Brain pericyte (primary cell): ENCODE data around the gene PELO.
"Not testable (repeated sequence)": the region's sequence is repeated elsewhere in the genome, so short reads cannot be mapped to it uniquely, and the experiment has no call there.

ENCODE experiments used
- DNase-seq: peaks from one replicate; pipeline ENCODE4 v3.0.0-alpha.2; 2012; ENCODE audit warnings: low read depth, low spot score

Gene PELO, protein sequence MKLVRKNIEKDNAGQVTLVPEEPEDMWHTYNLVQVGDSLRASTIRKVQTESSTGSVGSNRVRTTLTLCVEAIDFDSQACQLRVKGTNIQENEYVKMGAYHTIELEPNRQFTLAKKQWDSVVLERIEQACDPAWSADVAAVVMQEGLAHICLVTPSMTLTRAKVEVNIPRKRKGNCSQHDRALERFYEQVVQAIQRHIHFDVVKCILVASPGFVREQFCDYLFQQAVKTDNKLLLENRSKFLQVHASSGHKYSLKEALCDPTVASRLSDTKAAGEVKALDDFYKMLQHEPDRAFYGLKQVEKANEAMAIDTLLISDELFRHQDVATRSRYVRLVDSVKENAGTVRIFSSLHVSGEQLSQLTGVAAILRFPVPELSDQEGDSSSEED

DNA sequence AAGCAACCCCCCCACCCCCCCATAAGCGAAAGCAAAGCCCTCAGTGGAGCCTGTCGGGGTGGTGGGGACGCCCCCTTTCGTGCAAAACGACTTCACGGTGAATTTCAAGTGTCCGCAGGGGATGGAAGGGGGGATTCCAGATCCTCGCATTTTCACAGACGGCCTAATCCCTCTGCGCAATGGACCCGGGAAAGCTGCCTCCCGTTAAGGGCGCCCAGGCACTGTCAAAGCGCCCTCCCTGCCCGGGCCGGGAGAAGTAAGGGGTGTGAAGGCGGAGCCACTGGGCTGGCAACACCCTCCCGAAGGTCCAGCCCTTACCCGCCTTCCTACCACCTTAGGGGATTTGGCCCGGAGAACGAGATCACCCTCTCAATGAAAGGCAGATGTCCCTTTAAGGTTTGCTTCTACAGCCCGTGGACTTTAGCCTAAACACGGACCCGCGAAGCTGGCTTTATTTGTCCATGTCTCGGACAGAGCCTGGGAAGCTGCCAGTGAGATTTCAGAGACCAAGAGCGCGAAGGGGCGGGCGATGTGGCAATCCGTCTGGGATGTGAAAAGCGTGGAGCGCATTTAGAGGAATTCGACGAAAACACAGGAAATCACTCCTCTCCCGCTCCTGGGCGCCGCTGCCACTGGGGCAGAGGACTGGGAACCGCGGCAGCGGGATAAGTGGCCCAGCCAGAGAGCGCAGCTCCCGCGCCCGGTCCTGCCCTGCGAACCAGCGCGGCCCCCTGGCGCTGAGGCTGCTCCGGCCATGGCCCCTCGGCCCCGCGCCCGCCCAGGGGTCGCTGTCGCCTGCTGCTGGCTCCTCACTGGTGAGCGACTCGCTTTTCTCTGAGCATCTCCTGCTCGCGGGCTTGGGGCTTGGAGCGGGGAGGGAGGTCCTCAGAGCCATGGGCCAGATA lies at the start of gene PELO, which contains the start of gene ITGA1:
TSS of gene PELO (plus strand) at position 317 of the 905 bp plus-strand sequence. CDS start 12,479 bp downstream, outside the sequence.
TSS of gene ITGA1 (plus strand) at position 317 of the 905 bp plus-strand sequence. CDS start at position 755, 438 bp downstream.
- DNase-seq: peak; percentile 61

DNA sequence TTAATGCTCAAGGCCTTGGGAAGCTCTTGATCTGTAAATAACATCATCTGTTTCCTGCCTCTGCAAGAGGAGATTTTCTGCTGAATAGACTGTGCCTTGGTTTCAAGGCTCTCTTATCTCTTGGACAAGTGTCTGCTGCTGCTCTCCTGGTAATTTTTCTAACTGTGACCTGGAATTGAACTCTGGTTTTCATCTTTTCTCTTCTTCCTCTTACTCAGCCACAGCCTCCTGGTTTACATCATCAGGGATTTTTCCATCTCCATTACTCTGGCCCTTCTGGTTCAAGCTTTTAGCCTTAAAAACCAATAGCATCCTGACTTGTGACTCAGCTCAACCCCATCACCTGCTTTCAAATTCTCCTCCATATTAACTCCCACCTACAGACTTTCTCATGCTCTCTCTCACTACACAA lies 49.6 kb upstream of the PELO start:
- no peak for DNase-seq

DNA sequence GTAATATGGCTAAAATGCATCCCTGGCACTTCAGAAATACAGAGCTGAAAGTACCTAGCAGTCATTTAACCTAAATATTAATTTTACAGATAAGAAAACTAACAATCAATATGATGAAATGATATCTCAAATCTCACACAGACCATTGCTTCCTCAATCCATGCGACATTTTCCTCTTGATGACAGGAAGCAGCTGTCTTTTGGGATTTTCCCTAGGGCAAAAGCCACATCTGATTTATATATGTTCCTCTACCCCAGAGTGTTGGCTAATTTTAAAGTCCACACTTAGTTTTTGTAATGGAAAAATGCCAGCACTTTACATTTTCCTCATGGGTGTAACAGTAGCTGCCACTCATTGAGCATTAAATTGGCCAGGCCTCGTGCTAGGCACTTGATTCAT lies 47.7 kb upstream of the PELO start:
- DNase-seq: no peak

DNA sequence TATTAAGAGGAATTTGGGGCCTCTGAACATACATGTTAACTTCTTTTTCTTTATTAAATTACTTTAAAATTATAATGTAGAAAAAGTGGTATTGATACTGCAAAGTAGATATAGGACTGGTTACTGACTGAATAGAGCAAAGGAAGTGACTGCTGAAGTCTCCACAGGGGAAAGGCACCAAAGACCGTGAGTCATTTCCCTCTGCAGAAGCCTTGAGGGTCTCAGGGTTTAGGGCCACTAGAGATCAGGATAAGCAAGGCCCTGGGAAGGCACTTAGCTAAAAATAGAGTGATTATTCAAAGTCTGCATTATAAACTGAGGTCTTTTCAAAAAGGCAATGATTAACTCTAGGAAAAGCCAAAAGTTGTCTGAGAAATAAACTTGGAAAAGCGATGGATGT lies 44.7 kb upstream of the PELO start:
- no peak for DNase-seq

DNA sequence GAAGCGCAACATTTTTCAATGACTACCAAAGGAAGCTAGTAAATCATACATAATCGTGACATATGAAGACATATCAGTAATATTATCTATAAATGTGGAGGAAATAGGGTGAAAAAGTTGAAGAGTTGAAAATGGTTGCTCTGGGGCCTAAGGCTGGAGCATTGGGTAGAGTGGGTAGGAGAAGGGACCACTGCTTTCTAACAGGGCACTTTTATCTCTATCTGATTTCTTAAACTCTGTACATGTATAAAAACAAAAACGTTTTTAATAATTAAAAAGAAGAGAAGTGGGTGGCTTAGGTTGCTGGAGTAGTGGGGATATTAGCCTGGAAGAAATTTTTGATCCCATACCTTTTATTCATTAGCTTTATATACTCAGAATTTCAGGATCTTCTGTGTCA lies 44.2 kb upstream of the PELO start:
- no peak for DNase-seq

DNA sequence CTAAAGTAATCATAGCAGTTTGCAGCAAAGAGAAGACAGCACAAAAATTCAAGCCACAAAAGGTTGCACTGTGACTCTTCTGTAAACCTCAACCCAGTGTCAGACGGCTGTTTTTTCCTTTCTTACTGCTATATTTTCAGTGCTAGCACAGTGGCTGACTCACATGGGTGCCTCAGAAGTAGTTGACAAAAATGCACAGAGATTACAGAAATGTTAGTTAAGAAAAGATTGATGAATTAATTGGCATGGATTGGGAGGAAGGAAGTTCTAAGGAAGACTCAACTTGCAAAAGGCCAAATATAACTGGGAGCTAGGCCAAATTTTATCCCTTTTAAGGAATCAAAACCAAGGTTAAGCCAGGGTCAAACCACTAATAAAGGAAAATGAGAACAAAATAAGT lies 43.7 kb upstream of the PELO start:
- DNase-seq: no peak

DNA sequence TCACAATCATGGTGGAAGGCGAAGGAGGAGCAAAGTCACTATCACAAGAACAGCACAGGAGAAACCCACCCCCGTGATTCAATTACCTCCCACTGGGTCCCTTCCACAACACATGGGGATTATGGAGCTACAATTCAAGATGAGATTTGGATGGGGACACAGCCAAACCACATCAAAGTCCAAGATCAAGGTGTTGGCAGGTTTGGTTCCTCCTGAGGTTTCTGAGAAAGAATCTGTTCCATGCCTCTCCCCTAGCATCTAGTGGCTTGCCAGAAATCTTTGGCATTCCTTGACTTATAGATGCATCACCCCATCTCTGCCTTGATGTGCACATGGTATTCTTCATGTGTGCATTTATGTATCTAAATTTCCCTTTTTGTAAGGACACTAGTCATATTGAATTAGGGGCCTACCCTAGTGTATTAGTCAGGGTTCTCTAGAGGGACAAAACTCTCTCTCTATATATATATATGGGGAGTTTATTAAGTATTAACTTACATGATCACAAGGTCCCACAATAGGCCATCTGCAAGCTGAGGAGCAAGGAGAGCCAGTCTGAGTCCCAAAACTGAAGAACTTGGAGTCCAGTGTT lies 42.8 kb upstream of the PELO start:
- not testable (repeated sequence) for DNase-seq

DNA sequence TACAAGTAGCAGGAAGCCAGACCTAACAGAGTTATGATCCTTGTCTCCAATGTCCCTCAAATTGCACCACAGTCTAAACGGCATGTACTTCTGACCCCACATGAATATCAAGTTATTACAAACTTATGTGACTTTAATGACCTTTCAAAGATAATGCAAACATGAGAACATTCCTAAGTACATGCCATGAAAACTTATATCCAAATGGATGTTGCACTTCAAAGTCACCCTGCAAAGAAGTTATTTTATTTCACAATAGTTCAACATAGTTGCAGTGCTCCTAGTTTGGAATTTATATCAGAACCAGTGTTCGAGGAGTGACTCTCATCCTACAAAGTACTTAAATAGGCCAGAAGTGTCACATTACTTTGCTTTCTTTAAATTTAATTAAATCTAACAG lies 41.2 kb upstream of the PELO start:
- no peak for DNase-seq

DNA sequence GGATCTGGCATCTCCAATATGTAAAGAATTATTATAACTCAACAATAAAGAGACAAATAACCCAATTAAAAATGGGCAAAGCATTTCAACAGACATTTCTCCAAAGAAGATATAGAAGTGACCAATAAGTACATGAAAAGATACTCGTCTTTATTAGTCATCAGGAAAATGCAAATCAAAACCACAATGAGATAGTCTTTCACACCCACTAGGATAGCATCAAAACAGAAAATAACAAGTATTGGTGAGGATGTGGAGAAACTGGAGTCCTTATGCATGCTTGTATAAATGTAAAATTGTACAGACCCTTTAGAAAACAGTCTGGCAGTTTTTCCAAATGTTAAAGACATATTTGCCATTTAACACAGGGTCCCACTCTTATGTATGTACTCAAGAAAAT lies 39.1 kb upstream of the PELO start:
- DNase-seq: no peak

DNA sequence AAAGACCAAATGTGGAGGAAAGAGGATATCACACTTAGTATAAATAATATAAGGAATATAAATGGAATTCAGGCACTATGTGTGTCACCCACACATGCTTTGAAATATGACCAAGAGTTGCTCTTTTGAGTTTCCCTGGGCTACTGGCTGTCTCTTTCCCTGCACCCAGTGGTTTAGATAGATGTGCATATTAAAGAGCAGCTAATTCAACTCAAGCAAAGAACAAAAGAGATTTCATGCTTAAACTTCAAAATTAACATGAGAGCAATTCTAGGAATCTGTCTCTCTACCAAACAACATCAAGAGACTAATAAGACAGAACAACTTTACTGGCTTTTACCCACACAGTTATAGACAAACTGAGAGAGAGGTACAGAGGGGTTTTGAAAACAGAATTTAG lies 38.0 kb upstream of the PELO start:
- no peak for DNase-seq

DNA sequence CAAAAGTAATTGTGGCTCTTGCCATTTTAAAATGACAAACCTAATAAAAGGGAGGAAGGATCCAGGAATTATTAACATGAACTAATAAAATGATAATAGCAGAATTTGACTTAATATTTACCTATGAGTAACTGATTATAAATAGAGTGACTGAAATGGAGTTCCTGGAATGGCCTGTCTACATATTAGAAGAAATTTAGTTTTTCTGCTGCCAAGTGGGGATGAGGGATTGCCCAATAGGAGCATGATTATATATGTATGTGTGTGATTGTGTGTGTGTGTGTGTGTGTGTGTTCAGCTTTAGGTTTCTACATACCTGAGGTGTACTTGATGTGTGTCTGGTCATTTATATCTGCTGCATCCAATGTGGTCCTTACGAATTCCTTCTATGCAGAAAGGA lies 36.6 kb upstream of the PELO start:
- no peak for DNase-seq

DNA sequence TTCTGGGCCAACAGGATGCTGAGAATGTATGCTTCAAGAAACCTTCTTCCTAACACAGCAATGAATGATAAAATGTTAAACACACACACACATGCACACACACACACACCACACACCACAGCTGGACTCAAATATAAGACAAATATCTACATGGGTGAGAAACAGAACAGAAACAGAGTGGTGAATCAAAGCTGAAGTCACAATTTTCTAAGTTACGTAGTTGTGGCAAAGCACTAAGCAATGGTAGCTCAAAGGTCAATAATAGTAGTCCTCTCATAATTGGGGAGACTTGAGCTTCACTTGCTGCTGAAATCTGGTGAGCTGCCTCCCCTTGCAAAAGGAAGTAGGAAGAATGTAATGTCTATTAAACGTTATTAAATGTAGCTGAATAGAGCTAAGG lies 33.7 kb upstream of the PELO start:
- DNase-seq: no peak

DNA sequence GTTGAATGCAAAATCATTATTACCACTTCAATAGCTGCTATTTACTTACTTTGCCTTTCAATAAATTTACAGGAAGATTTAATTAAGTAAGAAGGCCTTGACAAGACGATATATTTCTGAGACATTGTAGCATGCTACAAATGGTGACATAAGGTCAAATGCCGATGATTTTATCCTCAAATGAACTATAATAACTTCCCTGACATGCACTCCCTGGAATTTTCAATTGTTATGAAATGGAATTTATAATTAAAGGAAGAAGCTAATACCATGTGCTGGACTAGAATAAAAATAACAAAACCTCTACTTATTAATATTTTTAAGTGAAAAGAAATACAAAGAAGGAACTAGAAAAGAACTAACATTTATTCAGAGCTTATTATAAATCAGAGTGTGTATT lies 30.2 kb upstream of the PELO start:
- no peak for DNase-seq

DNA sequence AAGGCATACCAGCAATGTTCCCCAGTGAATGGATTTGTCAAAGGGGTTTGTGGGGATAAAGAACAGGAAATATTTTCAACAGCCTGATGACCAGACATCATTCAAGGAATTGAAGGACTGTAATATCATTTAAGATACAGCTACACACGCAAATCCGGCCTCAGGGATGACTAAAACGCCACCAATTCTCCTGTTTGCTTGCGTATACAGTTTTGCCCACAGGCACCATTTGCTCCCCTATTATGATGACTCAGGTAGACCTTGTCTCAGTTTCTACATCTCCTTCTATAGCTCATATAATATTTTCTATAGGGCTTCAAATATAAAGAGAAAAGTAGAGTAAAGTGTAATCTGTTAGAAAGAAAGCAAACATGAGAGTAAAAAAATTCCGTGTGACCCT lies 29.7 kb upstream of the PELO start:
- DNase-seq: no peak

DNA sequence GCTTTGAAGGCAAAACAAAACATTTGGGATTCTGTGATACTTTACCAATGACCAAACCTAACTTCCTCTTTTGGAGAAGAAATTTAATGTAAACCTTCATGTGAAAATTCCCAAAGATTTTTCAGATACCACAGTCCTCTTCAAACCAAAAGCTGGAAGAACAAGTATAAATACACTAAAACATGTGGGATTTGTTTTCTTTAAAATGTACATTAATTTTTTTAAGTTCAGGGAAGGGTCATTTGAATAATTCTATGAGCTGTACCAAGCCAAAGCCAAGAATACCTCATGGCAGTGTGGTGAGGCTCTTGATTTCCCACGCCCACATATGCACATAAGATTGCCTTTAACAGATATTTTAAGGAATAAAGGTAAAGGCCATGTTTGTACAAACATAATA lies 28.4 kb upstream of the PELO start:
- no peak for DNase-seq

DNA sequence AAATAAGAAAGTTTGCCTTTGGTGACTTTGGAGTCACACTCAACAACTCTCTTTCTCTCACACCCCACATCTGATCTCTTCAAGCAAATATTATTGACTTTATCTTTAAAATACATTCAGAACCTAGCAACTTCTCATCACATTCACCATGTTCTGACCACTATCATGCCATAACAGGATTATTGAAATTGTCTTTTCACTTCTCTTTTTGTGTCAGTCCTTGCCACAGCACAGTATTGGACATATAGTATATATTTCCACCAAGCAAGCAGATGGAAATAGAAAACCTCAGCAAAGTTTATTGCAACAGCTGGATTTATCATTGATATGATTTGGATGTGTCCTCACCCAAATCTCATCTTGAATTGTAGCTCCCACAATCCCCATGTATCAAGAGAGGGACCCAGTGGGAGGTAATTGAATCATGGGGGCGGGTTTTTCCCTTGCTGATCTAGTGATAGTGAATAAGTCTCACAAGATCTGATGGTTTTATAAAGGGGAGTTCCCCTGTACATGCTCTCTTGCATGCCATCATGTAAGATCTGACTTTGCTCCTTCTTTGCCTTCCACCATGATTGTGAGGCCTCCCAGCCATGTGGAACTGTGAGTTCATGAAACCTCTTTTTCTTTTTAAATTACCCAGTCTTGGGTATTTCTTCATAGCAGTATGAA lies 26.9 kb upstream of the PELO start:
- DNase-seq: no peak

DNA sequence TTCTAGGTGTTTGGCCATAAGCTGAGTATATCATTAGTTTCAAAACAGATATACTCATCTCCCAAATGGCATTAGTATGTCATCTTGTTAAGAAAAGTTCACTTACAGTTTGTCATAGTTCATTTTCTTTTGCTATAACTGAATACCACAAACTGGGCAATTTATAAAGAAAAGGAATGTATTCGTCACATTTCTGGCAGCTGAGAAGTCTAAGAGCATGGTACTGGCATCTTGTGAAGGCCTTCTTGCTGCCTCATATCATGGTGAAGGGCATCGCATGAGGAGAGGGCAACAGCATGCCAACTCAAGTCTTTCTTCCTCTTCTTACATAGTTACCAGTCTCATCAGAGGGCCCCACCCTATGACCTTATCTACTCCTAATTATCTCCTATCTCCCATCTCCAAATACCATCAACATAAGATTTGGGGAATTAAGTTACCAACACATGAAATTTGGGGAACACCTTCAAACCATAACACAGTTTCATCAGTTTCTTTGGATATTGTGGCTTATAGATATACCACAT lies 20.4 kb upstream of the PELO start:
- DNase-seq: no peak

DNA sequence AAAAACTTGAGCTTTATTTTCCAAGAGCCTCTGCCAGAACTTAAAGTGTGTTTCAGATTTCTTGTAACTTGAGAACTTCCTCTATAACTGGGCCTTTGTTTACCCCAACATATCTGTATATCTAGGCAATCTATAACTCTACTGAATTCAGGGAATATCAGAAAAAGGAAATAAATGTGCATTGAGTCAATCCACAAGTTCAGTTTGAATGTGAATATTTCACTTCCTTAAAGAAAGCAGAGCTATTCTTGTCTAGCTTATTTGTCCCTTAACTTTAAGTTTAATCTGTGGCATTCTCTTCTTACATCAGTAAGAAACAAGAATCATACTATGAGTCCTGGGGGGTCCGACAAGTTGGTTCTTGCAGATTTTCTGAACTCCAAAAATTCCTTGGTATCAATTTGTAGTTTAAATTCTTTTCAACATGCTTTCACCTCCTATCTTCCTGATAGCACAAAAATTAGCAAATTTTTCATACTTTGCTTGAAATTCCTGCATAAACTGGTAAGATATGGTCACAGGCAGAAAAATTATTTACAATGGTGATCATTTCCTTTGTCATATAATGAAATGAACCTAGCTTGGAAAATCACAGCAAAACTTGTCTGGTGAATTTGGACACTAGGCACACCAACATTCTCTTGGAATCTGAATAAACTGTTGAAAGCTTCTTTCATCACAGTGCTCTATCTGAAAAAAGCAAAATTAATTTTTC lies 19.8 kb upstream of the PELO start:
- no peak for DNase-seq

DNA sequence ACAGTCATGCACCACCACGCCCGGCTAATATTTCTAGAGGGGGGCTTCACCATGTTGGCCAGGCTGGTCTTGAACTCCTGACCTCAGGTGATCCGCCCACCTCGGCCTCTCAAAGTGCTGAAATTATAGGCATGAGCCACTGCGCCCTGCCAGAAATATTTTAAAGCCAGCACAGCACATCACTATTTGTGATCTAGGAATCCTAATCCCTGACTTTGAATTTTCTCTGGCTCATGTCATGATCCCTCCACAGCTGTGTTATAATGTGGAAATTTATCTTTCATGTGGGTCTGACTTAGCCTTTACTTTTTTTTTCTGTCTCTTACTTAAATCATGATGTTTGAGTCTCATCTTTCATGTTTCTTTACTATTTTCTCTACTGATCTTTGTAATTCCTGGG lies 18.7 kb upstream of the PELO start:
- DNase-seq: no peak

DNA sequence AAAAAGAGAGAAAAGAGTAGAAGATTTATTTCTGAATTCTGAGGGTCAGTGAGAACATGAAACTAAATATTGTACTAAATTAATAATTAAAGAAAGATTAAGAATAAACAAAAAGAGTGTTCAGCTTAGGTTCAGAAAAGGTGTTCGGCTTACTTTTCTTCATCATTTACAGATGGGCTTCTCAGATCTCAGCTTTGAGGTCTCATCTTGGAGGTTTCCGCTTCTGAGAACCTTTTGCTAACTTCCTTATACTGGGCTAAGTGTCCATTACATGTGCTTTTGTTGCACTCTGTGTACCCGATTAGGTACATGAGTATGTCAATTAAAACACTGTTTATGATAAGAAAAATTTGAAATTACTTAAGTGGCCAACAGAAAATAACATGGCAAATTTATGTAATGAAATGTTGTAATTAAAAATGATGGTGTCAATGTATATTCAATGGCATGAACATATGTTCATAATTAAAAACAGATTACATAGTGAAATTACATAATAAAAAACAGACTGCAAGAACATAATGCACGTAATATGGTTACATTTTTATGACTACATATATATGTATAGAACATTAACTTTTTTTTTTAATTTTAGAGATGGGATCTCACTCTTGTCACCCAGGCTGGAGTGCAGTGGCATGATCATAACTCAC lies 17.3 kb upstream of the PELO start:
- no peak for DNase-seq
